Measurements from ENCODE around the gene VTA1.

DNA sequence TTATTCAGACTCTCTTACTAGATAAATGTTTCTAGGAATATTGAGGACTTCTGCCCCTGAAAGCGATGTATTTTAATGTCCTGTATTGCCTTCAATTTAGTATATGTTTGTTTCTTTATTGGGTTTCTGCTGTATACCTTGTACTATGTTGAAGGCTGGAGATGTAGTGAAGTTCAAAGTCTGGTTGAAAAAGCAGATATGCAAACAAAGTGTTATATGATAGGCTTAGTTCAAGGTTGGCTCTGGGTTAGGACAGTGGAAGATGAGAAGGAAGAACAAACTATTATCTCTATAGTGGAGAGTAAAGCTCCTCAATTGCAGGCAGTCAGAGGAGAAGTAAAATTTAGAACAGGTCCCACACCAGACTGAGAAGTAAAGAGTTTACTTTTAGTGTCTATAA lies 118.4 kb downstream of the VTA1 start:
- TF ChIP-seq, protein P1, sequence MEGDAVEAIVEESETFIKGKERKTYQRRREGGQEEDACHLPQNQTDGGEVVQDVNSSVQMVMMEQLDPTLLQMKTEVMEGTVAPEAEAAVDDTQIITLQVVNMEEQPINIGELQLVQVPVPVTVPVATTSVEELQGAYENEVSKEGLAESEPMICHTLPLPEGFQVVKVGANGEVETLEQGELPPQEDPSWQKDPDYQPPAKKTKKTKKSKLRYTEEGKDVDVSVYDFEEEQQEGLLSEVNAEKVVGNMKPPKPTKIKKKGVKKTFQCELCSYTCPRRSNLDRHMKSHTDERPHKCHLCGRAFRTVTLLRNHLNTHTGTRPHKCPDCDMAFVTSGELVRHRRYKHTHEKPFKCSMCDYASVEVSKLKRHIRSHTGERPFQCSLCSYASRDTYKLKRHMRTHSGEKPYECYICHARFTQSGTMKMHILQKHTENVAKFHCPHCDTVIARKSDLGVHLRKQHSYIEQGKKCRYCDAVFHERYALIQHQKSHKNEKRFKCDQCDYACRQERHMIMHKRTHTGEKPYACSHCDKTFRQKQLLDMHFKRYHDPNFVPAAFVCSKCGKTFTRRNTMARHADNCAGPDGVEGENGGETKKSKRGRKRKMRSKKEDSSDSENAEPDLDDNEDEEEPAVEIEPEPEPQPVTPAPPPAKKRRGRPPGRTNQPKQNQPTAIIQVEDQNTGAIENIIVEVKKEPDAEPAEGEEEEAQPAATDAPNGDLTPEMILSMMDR (conservative IDR thresholded peaks at IDR 0.05; ENCODE audit: low read length): no peak
- TF ChIP-seq EZH2phosphoT487 (IDR thresholded peaks at IDR 0.05; ENCODE audit: borderline replicate concordance, low read depth, low read length): no peak
